DLD1 (cell line): ENCODE measurements around the gene CABP4.

Experiments used
- in situ Hi-C: cut with HindIII; loops from 2 replicates; pipeline ENCODE4 v1.10.0; 2017; ENCODE audit warnings: low sequenced_read_pairs

Gene CABP4

GRCh38 chr11:67494371-67495233 lies 39.4 kb downstream of the CABP4 start:
- in situ Hi-C loops, result no loop called here

DNA sequence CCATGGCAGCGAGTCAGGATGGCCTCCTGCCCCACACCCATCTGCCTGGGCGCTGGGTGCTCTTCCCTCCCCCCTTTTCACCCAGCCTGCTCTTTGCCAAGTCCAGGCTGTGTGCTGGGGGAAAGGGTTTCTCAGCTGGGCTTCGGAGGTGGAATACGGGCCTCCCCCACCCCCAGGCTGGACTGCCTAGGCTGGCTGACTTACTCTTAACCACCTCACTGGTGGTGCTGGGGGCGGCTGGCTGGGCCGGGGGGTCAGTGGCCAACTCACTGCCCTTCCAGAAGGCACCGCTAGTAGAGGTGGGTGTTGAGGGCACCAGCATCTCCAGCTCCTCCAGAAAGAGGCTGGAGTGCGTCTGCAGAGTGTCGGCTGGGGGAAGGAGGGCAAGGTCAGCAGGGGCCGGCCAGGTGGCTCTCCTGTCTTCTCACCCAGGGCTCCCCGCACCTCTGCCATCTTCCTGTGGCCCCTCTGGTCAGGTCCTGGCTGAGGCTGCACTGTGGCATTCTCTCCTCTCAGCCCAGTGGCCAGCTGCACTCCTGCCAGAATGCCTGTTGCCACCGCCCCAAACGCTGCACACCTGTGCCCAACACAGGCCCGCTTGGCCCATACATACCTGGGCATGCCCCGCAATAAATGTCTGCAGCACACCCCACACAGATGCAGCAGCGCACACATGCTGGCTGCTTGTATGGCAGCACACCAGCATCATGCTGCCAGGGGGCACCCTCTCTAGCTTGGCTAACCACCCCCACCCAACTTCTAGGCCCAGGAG lies 40.3 kb downstream of the CABP4 start:
- in situ Hi-C loops, result no loop called here

DNA sequence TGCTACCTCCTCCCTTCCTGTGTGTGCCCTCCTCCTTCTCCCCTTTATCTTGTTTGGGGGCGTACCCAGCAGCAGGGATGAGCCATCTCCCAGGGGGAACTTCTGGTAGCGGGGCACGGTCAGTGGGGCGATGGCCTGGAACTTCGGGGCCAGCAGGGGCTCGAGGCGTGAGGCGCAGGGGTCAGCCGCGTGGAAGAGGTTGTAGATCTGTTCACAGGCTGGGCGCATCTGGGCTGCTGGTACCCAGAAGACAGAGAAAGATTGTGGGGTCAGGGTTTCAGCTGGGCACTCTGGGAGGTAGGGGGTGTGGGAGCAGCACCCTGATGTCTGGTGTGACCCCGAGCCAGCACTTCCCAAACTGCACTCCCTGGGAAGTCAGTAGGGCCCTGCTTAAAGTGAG lies 41.0 kb downstream of the CABP4 start:
- in situ Hi-C loops, result no loop called here

DNA sequence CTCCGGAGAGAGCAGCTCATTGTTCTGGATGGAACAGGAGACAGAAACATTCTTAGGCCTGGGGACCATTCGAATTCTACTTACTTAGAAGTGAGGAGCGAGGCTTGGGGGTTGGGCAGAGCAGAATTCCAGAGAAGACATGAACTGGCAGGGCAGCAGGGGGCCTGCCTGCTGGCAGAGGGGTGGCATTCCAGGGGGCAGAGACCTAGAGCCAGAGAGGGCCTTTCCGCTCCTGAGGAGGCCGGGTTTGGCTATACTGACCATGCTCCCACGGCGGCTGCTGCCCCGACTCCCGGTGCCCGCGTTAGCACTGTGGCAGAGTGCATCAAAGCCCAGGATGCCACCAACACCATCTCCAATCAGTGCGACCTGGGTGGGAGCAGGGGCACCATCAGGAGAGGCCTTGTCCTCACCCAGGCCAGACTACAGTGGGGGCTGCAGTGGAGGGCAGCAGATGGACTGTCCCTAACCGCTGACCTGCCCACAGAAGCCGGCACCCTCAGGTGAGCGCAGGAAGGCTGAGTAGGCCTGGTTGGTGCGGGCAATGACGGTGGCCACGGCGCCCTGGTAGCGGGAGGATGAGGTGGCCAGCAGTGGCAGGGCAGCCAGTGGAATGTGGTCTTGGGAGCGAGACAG lies 42.6 kb downstream of the CABP4 start:
- in situ Hi-C loops, result no loop called here

DNA sequence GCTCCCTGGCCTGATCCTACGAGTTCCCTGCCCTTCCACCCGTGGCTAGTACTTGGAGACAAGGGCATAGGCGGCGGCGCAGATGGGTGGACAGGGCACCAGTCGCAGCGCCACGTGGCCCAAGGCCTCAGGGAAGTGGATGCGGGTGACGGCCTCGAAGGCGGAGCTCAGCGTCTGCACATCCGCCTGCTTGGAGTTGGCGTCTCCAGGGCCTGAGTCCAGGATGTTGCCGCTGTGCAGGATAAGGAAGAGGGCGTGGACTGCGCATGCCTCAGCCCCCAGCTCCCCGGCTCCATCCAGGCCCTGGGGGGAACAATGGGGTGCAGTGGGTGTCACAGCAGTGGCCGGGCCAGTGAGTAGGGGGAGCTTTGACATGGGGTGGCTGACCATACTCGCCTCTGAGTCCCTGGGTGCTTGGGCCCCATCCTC lies 43.4 kb downstream of the CABP4 start:
- in situ Hi-C loops, result no loop called here

DNA sequence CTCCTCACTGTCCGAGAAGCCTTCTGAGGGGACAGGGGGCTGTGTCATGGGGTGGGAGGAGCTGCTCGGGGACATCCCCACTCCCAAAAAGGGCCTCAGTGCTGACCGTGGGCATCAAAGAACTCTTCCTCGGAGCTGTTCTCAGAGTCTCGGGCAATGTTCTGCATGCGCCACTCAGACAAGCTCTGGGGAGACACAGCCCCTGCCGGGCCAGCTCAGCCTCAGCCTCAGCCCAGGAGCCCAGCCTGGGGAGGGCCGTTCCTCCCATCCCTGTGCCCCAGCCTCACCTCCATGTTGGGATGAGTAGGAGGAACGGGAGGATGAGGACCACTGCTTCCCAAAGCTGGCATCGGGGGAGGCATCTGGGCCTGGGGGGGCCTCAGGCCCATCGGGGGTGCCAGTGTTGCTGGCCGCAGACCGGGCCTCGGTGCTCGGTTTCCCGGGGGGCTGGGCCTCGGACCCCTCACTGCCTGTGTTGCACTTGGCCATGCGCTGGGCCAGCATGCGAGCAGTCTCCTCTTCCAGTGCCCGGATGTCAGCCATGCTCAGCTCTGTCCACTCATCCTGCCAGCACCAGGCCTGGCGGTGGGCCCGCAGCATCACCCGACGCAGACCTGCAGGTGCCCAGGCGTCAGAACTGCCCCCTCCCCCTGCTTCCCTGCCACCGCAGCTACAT lies 44.8 kb downstream of the CABP4 start:
- in situ Hi-C loops, result no loop called here

GRCh38 chr11:67500484-67500821 lies 45.3 kb downstream of the CABP4 start:
- in situ Hi-C loops, result no loop called here

- in situ Hi-C loops, result no loop called here
Measured at GRCh38 chr11:67500831-67501715, 45.9 kb downstream of the CABP4 start.

DNA sequence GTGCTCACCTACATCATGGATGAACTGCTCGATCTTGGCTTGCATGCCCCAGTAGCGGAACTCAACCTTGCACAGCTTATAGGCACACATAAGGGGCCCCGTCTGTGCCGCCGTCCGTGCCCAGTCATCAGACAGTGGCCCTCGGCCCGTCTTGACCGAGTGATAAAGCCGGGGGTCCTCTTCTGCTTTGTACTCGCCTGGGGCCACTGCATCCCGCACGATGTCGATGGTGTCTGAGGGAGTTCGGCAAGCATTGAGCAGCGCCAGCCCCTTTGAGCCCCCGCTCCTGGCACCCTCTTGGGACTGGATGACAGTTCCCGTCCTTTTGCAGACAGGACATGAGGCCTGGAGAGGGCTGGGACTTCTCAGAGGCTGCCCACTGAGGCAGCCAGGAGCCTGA lies 46.7 kb downstream of the CABP4 start:
- in situ Hi-C loops, result no loop called here

DNA sequence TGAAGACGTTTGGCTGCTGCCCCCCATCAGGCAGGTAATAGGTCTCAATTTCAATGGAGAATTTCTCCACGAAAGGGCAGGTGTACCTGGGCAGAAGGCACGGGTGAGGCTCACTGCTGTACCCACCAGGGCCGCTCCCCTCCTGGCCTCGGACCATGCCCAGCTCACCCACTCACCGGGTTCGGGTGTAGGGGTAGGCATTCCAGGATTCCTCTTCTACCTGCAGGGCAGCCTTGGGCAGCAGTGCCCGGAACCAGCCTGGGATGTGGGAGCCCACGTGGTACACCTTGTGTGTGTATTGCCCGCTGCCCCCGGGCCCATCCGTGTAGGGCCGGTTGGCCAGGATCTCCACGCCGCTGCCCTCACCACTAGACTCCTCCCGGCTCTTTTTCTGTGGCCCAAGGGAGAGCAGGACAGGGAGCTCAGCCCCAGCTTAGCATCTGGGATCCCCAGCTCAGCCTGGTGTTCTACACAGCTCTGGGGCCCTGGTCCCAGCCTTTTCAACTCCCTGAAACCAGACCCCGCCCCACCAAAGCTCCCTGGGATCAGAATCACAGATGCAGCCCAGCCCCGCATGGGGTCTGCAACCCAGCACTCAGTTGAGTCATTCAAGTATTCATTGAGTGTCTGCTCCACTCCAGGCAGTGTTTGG lies 47.3 kb downstream of the CABP4 start:
- in situ Hi-C loops, result no loop called here

DNA sequence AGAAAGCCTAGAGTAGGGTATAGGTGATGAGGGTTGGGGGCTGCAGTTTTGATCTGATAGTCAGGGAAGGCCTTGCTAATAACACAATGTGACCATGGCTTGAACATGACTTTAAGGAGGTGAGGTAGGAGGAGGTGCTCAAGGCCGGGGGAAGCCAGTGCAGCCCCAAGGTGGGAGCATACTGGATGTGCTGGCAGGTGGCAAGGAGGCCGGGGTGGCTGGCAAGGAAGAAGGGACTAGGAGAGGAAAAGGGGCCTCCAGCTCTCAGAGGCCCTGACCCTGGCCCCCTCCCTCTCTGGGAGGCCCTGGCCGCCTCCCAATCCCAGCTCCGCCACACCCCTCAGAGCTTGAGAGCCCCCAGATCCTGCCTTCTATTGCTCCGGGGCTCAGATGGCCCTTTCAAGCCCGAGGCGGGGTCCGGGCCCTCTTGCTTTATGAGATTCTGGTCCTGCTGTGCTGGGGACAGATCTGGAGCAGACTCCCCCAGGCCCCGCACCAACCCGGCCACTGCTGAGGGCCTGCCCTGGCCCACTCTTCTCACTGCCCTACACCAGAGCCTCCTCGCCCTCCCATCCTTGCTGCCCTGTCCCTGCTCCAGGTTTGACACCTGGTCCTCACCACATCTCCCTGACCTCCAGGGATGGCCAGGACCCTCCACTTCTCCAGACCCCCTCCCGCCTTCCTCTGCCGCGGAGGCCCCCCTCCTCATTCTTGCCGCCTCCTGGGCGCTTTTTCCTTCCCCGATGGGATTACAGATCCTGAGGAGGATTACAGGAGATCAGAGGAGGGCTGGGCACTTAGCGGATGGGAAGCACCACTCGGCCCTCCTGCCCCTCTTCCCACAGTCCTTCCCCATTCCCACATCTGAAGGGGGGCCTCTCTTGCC lies 48.2 kb downstream of the CABP4 start:
- in situ Hi-C loops, result no loop called here

DNA sequence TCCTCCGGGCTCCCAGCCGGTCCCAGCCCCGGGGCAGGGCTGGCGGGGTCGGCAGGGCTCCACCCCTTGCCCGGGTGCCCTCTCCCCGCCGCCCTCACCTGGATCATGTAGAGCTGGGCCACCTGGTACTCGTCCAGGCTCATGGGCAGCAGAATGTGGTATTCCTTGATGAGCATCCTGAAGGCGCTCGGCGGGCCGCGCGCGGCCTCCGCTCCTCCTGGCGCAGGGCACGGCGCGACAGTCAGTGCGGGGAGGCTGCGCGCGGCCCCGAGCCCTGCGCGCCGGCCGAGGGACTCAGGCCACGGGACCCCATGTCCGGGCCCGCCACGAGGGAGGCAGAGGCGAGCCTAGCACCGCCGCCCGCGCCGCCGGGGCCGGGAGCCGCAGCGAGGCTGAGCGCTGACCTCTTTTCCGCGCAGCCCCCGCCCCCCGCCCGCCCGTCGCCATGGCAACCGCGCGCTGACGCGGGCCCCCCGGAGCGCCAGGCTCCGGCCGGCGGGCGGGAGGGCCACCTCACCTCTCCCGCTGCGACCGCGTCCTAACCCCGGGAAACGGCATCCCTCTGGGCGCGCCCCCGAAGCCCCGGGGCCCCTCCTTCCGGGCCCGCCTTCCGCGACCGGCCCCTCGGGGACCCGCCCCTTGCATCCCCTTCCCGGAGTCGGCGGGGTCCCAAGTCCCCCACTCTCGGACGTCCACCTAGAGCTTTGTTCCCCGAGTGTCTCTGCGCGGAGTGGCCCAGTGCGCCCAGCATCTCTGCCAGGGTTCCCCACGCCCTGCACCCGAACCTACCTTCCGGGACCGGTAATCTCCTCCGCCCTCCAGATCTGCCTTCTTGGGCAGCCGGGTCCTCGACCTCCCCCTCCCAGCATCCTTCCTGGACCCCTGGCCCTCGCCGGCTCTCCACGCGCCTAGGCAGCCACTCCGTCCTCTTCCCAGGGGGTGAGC lies 49.1 kb downstream of the CABP4 start:
- in situ Hi-C loops, result no loop called here

DNA sequence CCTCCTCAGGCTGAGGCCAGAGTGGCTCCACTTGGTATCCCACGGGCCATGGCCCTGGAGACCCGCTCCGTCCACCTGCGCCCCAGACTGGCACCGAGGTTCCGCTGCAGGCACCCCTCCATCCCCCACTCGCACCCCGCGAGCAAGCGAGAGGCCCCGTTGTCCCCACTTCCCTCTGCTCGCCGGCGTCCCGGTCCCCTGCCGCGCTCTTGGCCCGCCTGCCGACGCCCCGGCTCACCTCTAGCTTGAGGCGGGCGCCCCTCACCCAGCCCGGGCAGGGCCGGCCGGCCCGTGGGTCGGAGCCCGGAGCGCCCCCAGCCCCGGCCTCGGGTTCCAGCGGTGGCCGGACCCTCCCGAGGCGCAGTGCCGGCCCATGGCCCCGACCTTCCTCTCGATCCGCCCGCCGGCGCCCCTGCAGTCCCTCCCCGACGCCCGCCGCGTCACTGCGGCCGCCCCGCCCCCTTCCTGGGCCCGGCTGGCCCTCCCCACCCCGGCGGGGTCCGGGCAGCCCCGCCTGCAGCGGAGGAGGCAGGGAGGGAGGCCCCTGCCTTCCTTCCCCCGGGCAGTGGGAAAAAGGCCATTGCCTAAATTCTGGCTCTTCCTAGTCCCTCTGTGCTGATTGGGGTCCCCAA lies 49.9 kb downstream of the CABP4 start, which contains the start of gene PITPNM1:
Gene PITPNM1 (minus strand): TSS at position 414 of the 632 bp plus-strand sequence. CDS start 1,183 bp downstream, outside the sequence.
- in situ Hi-C loops, result no loop called here

- in situ Hi-C loops, result no loop called here
Measured at GRCh38 chr11:67505605-67506396, 50.6 kb downstream of the CABP4 start.

DNA sequence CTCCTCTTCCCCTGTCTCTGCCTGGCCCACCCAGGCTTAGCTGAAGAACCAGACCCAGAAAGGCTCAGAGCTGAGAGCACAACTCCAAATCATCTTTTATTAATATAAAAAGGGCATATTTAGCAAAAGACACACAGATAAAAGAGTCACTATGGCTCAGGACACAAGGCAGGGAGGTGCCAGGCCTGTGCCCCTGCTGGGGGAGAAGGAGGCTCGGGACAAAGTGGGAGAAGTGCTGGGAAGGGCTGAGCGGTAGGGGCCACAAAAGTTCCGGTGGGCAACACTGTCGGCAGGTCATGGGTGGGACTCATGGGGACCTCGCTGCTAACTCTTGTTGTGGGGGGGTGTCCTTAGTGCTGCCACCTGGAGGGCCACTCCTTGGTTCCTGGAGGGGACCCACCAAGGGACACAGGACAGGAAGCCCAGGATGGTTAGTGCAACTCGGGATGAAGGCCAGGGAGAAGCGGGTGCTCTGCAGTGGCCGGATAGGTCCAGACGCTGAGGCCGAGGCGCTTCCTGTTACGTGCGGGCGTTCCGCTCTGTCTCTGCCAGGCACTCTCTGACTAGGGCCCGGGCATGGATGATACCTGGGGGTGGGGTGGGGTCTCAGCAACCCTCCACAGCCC lies 51.4 kb downstream of the CABP4 start:
- in situ Hi-C loops, result no loop called here
